Ascending aorta (tissue), 2 donors: ENCODE data around the gene INVS. TPM values are rescaled to one million over a fixed set of nuclear protein-coding genes. Genes with fewer than 3 reads are reported as not detected.

Experiments
- DNase-seq, 2 donors: peaks; one replicate each; pipeline ENCODE4 v3.0.0-alpha.2; 2019; ENCODE audit warnings: low spot score in 2 of 2
- H3K27ac ChIP-seq, 2 donors: fragments of 200-600 bp; sonication (generic); one replicate each; pipeline ENCODE4 v1.5.1; 2016 to 2017; ENCODE audit warnings: mild to moderate bottlenecking in 1 of 2
- H3K27me3 ChIP-seq: fragments of 200-600 bp; sonication (generic); one replicate; pipeline ENCODE4 v1.5.1; 2017
- H3K36me3 ChIP-seq, 2 donors: fragments of 200-600 bp; sonication (generic); one replicate each; pipeline ENCODE4 v1.5.1; 2016
- H3K4me1 ChIP-seq, 2 donors: fragments of 200-600 bp; sonication (generic); one replicate each; pipeline ENCODE4 v1.5.1; 2016 to 2017; ENCODE audit warnings: mild to moderate bottlenecking in 1 of 2
- H3K4me3 ChIP-seq, 2 donors: fragments of 200-600 bp; sonication (generic); one replicate each; pipeline ENCODE4 v1.5.1; 2016 to 2017; ENCODE audit warnings: mild to moderate bottlenecking in 1 of 2
- H3K9me3 ChIP-seq, 2 donors: fragments of 200-600 bp; sonication (generic); one replicate each; pipeline ENCODE4 v1.5.1; 2016
- intact Hi-C: fragments of 100-400 bp; cut with DNase I; formaldehyde crosslinking; loops from one replicate; pipeline ENCODE4 v1.15.1; 2023
- total RNA-seq: library from RNA; depleted of rRNA; stranded (reverse); fragments of >200 nt; gene quantifications from one replicate; pipeline ENCODE4 v1.1.0, GENCODE V29; 2016
- TF ChIP-seq, protein P1 (sequence below), 3 experiments: fragments of 200-600 bp in 2 of 3; fragments of 450-650 bp in 1 of 3; sonication (generic) in 2 of 3; IDR thresholded peaks; one replicate each; pipeline ENCODE4 v1.5.1; 2016 to 2019; ENCODE audit warnings: antibody characterized with exemption in 3 of 3, mild to moderate bottlenecking in 1 of 3, moderate library complexity in 1 of 3

Gene INVS
- total RNA-seq, 1 donor from 2014 or later = 8.5 TPM

DNA sequence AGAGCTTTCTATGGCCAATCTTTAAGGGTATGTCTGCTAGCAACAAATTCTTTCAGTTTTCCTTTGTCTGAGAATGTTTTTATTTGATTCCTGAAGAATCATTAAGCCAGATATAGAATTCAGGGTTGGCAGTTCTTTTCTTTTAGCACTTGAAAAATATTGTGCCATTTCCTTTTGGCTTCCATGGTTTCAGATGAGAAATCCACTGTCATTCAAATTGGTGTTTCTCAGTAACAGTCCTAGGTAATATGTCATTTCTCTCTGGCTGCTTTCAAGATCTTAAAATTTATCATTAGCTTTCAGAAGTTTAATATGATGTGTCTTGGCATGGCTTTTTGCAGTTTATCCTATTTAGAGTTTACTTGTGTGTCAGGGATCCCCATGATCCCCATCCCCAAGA lies 186.0 kb downstream of the INVS start:
- peaks cover 29 to 74% of the 10 kb centered on the region in 2 donors for H3K36me3 ChIP-seq

DNA sequence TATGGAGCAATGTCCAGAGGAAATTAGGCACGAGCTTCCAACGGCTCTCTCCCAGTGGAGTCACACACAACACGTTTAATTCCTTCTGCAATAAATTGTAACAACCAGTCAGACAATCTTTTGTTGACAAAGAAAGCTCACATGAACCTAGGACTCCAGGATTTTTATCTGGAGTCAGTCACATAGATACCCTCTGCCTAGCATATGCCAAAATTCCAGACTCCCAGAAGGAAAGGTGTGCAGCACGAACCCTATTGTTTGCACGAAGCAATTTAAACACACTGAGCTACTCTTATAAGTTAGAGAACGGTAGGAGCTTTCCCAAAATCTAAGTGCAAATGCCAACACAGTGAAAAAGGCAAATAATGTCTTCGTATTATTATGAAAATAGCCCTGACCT lies 186.6 kb downstream of the INVS start:
- Histone ChIP-seq H3K9me3 (peaks cover 0 to 5% of the 10 kb centered on the region in 2 donors), H3K27me3 (no peaks in the 10 kb centered on the region), H3K4me1 (no peaks in the 10 kb centered on the region), H3K36me3 (peaks cover 29 to 77% of the 10 kb centered on the region in 2 donors), H3K27ac (no peak overlapping the region), H3K4me3 (no peak overlapping the region)
- TF ChIP-seq, protein P1, sequence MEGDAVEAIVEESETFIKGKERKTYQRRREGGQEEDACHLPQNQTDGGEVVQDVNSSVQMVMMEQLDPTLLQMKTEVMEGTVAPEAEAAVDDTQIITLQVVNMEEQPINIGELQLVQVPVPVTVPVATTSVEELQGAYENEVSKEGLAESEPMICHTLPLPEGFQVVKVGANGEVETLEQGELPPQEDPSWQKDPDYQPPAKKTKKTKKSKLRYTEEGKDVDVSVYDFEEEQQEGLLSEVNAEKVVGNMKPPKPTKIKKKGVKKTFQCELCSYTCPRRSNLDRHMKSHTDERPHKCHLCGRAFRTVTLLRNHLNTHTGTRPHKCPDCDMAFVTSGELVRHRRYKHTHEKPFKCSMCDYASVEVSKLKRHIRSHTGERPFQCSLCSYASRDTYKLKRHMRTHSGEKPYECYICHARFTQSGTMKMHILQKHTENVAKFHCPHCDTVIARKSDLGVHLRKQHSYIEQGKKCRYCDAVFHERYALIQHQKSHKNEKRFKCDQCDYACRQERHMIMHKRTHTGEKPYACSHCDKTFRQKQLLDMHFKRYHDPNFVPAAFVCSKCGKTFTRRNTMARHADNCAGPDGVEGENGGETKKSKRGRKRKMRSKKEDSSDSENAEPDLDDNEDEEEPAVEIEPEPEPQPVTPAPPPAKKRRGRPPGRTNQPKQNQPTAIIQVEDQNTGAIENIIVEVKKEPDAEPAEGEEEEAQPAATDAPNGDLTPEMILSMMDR (IDR thresholded peaks at IDR 0.05) = no peak
- no peak for DNase-seq
- intact Hi-C loops = no loop called here

More for the DNA sequence above, 186.0 kb downstream of the INVS start:
- Histone ChIP-seq H3K27ac (no peak overlapping the region), H3K4me1 (no peaks in the 10 kb centered on the region), H3K27me3 (no peaks in the 10 kb centered on the region), H3K9me3 (peaks cover 0 to 5% of the 10 kb centered on the region in 2 donors), H3K4me3 (no peak overlapping the region)
- intact Hi-C loops = no loop called here
- no peak for DNase-seq
- TF ChIP-seq, protein P1 (IDR thresholded peaks at IDR 0.05) = no peak

DNA sequence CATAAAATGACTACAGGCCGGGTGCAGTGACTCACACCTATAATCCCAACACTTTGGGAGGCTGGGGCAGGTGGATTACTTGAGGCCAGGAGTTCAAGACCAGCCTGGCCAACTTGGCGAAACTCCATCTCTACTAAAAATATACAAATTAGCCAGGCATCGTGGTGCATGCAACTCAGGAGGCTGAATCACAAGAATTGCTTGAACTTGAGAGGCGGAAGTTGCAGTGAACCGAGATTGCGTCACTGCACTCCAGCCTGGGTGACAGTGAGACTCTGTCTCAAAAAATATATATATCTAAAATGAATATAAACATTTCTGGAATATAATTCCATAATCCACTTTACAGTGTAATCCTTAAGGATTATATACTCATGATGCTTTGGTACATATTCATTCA lies 187.2 kb downstream of the INVS start:
- intact Hi-C loops = no loop called here
- DNase-seq = no peak
- H3K27me3 ChIP-seq = no peaks in the 10 kb centered on the region
- H3K4me3 ChIP-seq = no peak overlapping the region
- peaks cover 0 to 5% of the 10 kb centered on the region in 2 donors for H3K9me3 ChIP-seq
- no peaks in the 10 kb centered on the region for H3K4me1 ChIP-seq
- H3K36me3 ChIP-seq = peaks cover 29 to 83% of the 10 kb centered on the region in 2 donors
- TF ChIP-seq, protein P1 (IDR thresholded peaks at IDR 0.05) = no peak
- no peak overlapping the region for H3K27ac ChIP-seq

DNA sequence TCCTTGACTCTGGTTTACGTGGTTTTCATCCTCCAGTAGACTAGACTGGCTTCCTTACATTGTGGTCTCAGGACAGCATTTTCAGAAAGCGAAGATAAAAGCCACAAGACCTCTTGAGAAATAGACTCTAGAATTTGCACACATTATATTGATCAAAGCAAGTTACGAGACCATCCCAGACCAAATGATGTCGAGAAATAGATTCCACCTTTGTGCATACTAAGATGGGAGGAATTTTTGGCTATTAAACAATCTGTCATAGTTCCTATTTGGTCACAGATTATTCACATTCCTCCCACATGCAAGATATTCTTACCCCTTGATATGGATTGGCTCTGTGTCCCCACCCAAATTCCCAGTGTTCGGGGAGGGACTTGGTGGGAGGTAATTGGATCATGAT lies 188.1 kb downstream of the INVS start:
- Histone ChIP-seq H3K36me3 (peaks cover 32 to 91% of the 10 kb centered on the region in 2 donors), H3K9me3 (peaks cover 0 to 5% of the 10 kb centered on the region in 2 donors), H3K27me3 (no peaks in the 10 kb centered on the region), H3K4me1 (no peaks in the 10 kb centered on the region), H3K4me3 (no peak overlapping the region), H3K27ac (no peak overlapping the region)
- no peak for DNase-seq
- TF ChIP-seq, protein P1 (IDR thresholded peaks at IDR 0.05) = no peak
- intact Hi-C loops = no loop called here

DNA sequence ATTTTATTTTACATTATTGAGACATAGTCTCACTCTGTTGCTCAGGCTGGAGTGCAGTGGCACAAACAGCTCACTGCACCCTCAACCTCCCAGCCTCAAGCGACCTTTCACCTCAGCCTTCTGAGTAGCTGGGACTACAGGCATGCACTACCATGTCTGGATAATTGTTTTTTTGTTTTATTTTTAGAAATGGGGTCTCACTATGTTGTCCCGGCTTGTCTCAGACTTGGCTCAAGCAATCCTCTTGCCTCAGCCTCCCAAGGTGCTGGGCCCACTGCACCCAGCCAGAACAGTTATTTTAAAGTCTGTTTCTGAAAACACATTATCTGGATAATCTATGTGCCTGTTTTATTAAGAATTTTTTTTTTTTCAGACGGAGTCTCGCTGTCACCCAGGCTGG lies 191.7 kb downstream of the INVS start:
- no peaks in the 10 kb centered on the region for H3K4me1 ChIP-seq
- no peaks in the 10 kb centered on the region for H3K9me3 ChIP-seq
- no peak for DNase-seq
- H3K27ac ChIP-seq = no peak overlapping the region
- TF ChIP-seq, protein P1 (IDR thresholded peaks at IDR 0.05) = no peak
- H3K27me3 ChIP-seq = no peaks in the 10 kb centered on the region
- H3K36me3 ChIP-seq = peaks cover 28 to 83% of the 10 kb centered on the region in 2 donors
- intact Hi-C loops = no loop called here
- no peak overlapping the region for H3K4me3 ChIP-seq

DNA sequence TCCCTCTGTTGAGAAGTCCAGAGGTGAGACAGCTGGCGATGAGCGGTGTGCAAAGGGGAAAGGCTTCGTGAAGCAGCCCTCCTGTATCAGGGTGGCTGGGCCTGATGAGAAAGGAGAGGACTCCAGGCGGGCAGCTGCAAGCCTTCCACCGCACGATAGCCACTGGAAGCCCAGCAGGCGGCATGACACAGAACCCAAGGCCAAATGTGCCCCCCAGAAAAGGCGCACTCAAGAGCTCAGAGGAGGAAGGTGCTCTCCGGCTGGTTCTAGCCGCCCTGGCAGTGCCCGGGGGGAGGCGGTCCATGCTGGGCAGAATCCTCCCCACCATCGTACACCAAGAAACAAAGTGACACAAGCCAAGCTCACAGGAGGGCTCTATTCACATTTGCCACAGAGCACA lies 193.4 kb downstream of the INVS start:
- Histone ChIP-seq H3K4me1 (no peaks in the 10 kb centered on the region), H3K36me3 (peaks cover 28 to 73% of the 10 kb centered on the region in 2 donors), H3K27ac (no peak overlapping the region), H3K27me3 (no peaks in the 10 kb centered on the region), H3K4me3 (no peak overlapping the region), H3K9me3 (no peaks in the 10 kb centered on the region)
- TF ChIP-seq, protein P1 (IDR thresholded peaks at IDR 0.05) = no peak
- DNase-seq = no peak
- intact Hi-C loops = no loop called here
